HG03280 (cell line): Measurements from ENCODE around the gene CMC1.
"Not testable (repeated sequence)": the region's sequence is repeated elsewhere in the genome, so short reads cannot be mapped to it uniquely, and the experiment has no call there.

Experiments
- ATAC-seq: cut with Tn5 transposase; IDR thresholded peaks from one replicate; pipeline ENCODE4 v1.9.1; 2021; ENCODE audit warnings: mild to moderate bottlenecking, moderate library complexity; ENCODE audit not compliant: unreplicated experiment

CMC1 gene, protein sequence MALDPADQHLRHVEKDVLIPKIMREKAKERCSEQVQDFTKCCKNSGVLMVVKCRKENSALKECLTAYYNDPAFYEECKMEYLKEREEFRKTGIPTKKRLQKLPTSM

DNA sequence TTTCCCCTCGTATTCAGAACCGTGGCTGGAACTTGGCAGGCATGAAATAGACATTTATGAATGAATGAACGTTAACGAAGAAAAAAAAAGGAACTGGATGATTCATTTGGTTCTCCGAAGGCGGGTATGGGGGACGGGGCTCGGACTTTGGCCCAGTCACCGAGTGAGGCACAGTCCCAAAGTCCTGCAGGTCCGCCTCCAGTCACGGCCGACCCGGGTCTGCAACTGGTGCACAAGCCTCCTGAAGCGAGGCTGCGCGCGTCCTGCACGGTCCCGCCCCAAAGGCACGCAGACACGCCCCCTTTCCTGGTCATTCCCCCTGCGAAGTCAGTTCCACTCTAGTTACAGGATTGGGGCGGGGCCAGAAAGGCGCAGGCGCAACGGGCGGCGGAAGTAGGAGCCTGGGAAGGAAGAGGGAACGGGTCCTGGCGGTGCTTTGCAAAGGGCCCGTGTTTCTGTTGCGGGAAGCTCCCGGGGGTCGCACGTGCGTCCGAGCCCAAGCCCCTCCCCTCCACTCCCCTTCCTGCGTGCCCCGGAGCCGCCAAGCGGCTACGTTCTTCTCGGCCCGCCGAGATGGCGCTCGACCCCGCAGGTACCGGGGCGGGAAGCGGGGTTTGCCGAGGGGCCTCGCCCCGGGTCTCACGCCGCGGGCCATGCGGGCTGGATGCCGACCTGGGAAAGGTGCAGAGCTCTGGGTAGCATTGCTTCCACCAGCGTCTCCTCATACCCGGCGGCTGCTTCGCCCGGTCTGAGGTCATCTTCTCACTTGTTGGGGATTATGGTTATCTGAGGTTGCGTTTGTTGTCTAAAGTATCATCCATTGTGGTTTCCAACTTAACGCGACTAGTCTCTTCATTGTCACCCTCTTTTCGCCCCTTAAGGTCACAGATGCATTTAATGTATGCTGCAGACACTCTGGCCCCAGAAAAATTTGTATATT, at the start of gene CMC1:
Gene CMC1 (plus strand): TSS at position 399 of the 940 bp plus-strand sequence. CDS start 175 bp downstream, at position 574.
- peak; percentile 99 for ATAC-seq

DNA sequence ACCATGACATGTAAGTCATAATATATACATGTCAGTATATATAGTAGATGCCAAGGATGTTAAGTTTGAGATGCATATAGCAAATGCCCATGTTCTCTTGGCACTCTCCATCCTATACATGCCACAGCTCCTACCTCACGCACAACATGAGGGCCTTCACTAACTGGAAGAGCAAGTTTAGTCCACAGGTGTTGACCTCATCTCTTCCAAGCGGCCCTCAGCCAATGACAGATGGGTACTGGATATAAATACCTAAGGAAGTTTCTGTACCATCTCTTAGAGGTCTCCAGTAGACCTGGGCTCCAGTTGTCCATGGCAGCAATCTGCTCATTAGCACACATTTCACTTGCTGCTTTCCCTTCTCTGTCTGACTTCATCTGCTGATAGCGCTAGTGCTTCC, 43.3 kb upstream of the CMC1 start:
- ATAC-seq, result no peak

DNA sequence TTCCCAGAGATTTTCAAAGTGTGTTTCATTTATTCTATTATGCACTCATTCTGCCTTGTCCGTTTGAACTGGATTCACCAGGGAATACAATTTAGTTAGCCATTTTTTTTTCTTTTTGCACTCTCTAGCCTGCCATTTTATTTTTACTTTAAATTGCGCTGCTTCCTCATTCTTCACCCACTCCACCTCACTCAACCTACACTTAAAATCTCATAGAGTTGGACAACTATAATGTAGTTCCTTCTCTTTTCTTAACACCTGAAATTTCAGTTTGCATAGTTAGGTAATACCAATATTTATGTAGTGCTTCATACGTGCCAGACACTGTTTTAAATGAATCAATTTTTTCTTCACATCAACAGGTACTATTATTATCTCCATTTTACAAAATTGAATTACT, 42.4 kb upstream of the CMC1 start:
- ATAC-seq, result no peak

DNA sequence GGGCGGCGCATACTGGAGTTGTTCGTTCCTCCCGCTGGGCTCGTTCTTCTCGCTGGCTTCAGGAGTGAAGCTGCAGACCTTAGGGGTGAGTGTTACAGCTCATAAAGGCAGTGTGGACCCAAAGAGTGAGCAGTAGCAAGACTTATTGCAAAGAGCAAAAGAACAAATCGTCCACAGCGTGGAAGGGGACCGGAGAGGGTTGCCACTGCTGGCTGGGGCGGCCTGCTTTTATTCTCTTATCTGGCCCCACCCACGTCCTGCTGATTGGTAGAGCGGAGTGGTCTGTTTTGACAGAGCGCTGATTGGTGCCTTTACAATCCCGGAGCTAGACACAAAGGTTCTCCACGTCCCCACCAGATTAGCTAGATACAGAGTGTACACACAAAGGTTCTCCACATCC, 41.8 kb upstream of the CMC1 start:
- ATAC-seq, result not testable (repeated sequence)

DNA sequence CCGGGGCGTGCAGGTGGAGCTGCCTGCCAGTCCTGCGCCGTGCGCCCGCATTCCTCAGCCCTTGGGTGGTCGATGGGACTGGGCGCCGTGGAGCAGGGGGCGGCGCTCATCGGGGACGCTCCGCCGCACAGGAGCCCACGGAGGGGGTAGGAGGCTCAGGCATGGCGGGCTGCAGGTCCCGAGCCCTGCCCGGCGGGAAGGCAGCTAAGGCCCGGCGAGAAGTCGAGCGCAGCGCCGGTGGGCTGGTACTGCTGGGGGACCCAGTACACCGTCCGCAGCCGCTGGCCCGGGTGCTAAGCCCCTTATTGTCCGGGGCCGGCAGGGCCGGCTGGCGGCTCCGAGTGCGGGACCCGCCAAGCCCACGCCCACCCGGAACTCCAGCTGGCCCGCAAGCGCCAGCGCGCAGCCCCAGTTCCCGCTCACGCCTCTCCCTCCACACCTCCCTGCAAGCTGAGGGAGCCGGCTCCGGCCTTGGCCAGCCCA, 41.0 kb upstream of the CMC1 start:
- ATAC-seq, result not testable (repeated sequence)

DNA sequence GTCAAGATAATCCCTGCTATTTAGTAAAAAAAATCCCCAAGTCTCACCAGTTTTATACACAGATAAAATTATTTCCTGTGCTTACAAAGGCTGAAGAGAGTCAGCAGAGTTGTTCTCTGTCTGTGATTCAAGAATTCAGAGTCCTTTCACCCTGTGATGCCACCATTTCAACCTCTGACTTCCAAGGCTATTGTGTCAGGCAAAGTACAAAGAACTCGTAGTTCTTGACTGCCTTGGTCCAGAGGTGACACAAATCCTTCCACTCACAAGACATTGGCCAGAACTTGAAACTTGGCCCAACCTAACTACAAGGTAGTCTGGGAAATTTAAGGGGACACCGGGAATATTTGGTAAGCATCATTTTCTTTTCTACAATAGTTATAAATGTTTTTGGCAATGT, 34.9 kb upstream of the CMC1 start:
- ATAC-seq, result no peak

DNA sequence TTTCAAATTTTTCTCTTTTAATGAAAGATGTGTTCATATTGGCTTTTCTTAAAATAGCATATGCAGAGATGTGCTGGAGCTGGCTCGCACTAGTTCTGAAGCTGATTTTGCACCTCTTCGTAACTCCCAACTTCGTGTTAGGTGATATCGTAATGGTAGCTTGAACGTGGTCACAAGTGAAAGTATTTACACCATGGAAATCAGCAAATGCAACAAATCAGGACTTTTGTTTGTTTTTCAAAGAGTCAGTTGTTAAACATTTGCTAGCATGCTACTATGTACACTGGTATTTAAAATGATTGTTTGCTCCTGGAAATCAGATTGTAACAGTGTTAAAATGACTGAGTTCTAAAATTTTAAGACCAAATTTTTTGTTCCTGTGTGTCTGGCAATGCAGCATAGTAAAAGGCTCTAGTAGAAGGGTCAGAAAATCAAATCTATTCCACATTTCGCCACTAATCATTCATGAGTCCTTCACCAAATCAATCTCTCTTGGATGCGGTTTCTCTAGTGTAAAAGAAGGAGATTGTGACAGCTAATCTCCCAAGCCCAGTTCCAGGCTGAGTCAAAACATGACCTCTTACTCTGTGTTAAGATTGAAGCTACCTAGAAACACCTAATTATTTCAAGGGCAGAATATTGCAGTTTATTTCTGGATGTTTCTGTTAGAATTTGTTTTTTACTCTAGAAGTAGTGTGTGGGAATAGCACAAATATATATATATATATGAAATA, 34.3 kb upstream of the CMC1 start:
- no peak for ATAC-seq

DNA sequence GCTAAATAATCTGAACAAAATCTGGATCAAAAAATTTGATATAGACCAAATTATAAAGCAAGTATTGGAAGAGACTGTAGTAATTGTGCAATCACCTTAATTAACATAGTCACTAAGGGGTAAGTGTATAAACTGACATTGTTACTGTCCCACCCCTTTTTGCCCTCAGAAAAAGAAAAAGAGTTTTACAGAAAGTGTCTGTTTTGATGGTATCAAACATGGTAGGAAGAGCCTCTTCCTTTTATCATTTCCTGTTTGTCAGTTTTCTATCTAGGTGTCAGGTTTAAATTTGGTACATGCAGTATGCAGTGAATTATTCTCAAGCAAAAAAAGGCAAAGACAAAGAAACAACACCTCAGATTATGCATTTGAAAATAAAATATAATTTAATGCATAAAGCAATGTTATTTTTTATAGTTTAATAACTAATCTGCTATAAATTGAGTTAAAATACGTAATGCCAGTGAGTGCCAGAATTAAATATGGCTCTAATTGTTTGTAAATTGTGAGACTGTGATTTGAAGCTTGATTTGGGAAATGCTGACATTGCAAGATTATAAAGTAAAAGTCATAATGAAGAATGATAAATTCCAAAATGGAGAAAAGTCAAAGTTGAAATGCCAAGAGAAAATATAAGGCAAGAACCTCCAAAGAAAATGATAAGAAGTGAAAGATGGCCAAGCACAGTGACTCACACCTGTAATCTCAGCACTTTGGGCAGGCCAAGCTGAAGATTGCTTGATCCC, 30.3 kb upstream of the CMC1 start:
- ATAC-seq, result no peak

DNA sequence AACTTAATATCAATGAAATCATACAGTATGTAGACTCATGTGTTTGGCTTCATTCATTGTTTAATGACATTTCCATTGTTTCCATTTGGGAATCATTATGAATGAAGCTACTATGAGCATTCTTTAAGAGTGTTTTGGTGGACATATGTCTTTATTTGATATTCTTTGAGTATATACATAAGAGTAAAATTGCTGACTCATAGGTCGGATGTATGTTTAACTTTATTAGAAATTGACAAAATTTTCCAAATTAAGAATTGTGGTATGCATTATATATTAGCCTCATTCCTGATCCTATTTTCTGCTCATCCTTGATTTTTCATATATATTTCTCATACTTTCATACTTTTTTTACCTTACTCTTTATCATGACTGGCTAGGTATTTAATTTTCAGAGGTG, 28.7 kb upstream of the CMC1 start:
- no peak for ATAC-seq

DNA sequence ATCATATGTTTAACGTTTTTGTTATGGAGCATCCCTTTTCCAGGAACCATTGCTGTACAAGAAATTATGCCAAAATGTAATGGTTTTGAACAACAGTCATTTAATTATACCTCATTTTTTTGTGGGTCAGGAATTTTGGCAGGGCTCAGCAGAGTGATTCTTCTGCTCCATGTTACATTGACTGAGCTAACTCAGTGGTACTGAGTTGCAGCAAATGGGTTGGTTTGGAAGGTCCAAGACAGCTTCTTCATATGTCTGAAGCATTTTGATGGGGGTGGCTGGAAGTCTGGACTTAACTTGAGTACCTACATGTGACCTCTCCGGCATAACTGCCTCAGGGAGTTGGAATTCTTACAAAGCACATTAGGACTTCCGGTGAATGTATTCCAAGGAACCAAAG, 26.0 kb upstream of the CMC1 start:
- no peak for ATAC-seq

DNA sequence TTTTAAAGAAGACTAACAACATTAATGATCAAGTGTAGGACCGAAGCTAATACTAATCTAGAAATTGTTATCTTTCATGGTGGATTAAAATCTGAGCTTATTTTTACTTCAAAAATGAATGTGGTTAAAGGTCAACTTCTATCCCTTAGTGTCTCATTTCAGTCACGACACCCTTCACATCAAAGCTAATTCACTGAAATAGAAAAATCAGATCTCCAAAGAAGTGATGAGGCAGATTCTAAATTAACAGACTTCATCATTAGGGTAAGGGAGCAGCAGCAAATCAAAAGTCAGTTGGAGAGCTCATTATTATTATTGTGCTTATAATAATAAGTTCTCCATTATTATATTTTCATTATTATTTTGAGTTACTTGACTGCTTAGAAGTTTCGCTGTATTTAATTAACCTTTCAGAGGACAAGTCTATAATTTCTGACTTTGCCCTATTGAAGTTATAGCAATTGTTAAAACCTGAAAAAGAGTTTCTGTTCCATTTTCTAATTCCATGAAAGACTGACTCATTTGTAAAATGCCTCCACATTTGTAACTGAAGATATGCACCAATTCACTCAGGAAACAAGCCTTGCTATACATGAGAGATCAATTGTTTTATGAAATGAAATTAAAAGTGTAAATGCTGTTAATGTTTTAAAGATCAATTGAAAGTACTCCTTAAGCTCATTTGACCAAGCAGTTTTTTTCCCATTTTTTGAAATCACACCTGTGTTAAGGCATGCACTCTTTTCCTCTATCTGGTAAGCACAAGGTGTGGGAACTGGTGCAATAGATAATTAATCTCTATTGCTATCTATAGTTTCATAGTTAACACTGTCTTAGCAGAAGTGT, 23.1 kb upstream of the CMC1 start:
- no peak for ATAC-seq

DNA sequence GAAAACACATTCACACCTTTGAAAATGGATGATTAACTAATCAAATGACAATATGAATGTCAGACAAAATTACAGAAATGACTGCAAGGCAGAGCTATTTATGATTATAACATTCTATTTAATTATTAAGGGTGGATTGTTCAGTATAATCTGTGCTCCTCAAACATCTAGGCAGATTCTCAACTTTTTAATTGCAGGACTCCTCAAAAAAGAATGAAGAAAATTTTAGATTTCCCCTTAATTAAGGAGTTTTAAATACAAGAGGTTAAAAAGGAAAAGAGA, 22.6 kb upstream of the CMC1 start:
- no peak for ATAC-seq

DNA sequence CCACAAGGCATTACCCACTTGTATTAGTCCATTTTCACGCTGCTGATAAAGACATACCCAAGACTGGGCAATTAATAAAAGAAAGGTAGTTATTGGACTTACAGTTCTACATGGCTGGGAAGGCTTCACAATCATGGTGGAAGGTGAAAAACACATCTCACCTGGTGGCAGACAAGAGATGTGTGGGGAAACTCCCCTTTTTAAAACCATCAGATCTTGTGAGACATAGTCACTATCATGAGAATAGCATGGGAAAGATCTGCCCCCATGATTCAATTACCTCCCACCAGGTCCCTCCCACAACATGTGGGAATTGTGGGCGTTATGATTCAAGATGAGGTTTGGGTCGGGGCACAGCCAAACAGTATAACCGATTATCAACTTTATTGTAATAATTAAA, 17.0 kb upstream of the CMC1 start:
- no peak for ATAC-seq

DNA sequence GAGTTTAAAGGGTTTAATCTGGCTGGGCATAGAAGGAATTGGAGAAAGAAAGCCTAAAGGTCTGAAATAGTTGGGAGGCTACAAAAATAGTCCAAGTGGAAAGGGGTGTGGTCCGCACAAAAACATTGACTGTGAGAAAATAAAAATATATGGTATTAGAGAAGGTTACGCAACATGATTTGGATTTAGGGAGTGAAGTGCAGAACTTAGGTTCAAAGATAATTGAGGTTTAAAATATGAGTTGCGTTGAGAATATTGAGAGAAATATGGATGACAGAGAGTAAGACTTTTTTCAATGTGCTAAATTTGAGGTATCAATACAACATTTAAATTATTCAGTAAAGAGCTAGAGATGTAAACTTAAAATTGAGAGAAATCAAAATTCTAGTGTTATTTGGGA, 15.4 kb upstream of the CMC1 start:
- no peak for ATAC-seq

DNA sequence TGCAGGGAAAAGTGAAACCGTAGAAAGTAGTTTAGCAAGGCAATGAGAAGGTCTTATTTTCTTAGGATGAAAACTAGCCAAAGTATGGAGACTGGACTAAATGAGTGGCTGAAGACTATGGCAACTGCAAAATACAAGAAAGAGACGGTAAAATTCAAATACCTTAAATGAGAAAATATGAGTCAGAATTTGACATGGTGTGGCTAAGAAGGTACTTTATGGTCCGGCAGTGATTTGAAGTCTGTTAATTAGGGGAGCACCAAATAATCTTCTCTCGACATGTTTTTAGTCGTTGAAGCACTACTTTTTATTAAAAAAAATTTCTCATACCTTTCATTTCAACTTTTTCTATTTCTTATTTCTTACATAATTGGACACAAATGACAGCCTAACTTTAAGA, 12.8 kb upstream of the CMC1 start:
- ATAC-seq, result no peak

DNA sequence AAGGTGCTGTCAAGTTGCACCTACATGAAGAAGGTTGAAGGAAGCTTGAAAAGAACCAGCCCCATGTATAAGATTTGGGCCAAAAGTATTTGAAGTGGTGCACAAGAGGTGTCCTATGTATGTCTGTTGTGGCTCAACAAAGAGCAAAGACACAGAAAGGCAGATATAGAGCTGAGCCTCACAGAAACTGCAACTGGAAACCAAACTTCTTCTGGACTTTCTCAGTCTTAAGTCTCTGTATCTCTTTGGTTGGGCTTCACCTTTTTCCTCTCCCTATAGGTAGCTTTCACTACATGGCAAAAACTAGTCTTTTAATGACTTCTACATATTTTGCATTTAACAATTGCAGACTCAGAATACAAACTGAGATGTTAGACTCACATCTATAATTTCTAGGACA, 8.8 kb upstream of the CMC1 start:
- no peak for ATAC-seq

DNA sequence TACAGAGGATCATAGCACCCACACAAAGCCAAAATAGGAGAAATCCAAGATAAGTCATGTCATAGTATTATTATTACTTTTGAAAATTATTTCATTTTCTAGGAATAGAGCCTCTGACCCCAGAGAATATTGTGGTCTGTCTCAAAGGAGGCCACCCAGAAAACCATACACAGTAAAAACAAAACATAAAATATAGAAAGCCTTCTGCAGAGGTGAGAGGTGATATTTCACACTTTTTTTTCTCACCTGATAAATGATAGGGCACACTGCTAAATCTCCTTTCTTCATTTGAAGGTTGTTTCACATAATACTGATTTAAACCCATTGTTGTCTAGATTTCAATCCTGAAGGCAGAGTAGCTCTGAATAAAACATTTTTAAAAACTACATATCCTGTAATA, 7.0 kb upstream of the CMC1 start:
- ATAC-seq, result no peak

DNA sequence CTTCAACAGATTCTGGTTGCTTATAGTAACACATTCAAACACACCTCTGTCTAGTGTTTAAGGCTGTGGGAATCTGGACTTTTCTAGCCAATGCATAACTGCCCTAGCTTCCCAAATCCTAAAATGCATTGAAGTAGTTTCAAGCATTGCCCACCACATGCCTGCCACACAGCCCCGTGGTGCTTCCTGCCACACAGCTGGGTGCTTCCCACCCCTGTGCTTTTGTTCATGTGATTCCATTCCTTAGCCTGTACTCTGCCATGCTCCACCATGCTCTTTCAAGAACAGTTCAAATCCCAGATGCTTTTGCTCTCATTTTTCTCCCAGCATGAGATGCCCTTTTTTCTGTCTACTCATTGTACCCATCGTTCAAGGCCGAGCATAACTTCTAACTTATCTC, 2.3 kb upstream of the CMC1 start:
- no peak for ATAC-seq

DNA sequence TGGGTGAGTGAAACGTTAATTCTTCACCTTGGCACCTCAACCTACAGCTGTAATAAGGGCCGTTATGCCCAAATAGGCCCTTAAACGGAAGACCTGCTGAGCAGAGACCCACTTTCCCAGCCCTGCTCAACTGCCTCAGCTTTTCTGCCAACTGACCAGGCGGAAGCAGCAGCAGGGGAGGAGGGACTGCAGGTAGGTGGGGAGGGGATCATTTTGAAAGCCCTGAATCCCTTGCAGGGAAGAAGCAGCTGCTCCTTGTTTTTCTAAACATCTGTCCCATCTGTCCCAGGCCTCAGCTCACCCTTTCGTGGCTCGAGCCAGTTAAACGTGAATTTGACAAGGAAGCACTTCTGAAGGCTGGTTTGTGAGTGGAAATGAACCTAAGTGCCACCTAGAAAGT, 978 bp upstream of the CMC1 start:
- ATAC-seq, result no peak

DNA sequence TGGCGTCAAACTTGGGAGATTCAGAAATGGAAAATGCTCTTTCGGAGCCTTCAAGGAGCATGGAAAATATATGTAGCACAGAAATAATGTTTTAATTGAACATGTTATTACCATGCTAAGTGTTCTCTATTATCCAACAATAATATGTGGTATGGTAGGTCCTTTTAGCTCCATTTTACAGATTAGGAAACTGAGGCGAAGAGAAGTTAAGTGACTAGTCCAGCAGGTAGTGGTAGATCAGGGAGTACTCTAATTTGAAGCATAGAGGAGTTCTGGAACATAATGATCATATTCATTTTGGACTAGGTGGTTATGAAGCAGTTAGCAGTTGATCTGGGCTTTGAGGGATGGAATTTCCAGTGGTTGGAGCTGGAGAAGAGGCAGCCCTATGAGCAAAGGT, 1.1 kb downstream of the CMC1 start:
- no peak for ATAC-seq
